NK-92 (cell line): ENCODE results near the gene TBXAS1.

Experiments
- DNase-seq: peaks from one replicate; lab custom pipeline; 2025; ENCODE audit not compliant: unreplicated experiment; lab: John Stamatoyannopoulos, UW

TBXAS1 gene

GRCh38 chr7:139854124-139854511 is 25.1 kb downstream of the TBXAS1 start:
- DNase-seq = no peak

GRCh38 chr7:139854803-139855497 is 25.9 kb downstream of the TBXAS1 start:
- no peak for DNase-seq

GRCh38 chr7:139855498-139856270 is 26.6 kb downstream of the TBXAS1 start:
- no peak for DNase-seq

- DNase-seq = no peak
These were observed 28.7 kb downstream of the TBXAS1 start for GRCh38 chr7:139857791-139858190.

- no peak for DNase-seq
These were observed 31.2 kb downstream of the TBXAS1 start for GRCh38 chr7:139860090-139860775.

GRCh38 chr7:139861803-139862202 is 32.7 kb downstream of the TBXAS1 start:
- DNase-seq = no peak

GRCh38 chr7:139866047-139866837 is 37.2 kb downstream of the TBXAS1 start:
- DNase-seq = no peak

- no peak for DNase-seq
These were observed 38.8 kb downstream of the TBXAS1 start for GRCh38 chr7:139867847-139868246.

- no peak for DNase-seq
These were observed 40.8 kb downstream of the TBXAS1 start for GRCh38 chr7:139869886-139870285.

GRCh38 chr7:139870380-139870779 is 41.3 kb downstream of the TBXAS1 start:
- no peak for DNase-seq

GRCh38 chr7:139871331-139871730 is 42.3 kb downstream of the TBXAS1 start:
- DNase-seq = no peak

- no peak for DNase-seq
These were observed 42.8 kb downstream of the TBXAS1 start for GRCh38 chr7:139871820-139872219.

- DNase-seq = no peak
These were observed 44.7 kb downstream of the TBXAS1 start for GRCh38 chr7:139873593-139874301.

- no peak for DNase-seq
These were observed 45.2 kb downstream of the TBXAS1 start for GRCh38 chr7:139874302-139874629.

- DNase-seq = no peak
These were observed 46.8 kb downstream of the TBXAS1 start for GRCh38 chr7:139875821-139876241.

- DNase-seq = no peak
These were observed 47.7 kb downstream of the TBXAS1 start for GRCh38 chr7:139876622-139877283.

GRCh38 chr7:139883814-139884213 is 54.8 kb downstream of the TBXAS1 start:
- no peak for DNase-seq

- no peak for DNase-seq
These were observed 55.4 kb downstream of the TBXAS1 start for GRCh38 chr7:139884441-139884840.

- no peak for DNase-seq
These were observed 56.4 kb downstream of the TBXAS1 start for GRCh38 chr7:139885511-139885910.

GRCh38 chr7:139886206-139886605 is 57.1 kb downstream of the TBXAS1 start:
- DNase-seq = no peak
